ENCODE results near the gene ST6GALNAC1.

The ST6GALNAC1 gene

DNA sequence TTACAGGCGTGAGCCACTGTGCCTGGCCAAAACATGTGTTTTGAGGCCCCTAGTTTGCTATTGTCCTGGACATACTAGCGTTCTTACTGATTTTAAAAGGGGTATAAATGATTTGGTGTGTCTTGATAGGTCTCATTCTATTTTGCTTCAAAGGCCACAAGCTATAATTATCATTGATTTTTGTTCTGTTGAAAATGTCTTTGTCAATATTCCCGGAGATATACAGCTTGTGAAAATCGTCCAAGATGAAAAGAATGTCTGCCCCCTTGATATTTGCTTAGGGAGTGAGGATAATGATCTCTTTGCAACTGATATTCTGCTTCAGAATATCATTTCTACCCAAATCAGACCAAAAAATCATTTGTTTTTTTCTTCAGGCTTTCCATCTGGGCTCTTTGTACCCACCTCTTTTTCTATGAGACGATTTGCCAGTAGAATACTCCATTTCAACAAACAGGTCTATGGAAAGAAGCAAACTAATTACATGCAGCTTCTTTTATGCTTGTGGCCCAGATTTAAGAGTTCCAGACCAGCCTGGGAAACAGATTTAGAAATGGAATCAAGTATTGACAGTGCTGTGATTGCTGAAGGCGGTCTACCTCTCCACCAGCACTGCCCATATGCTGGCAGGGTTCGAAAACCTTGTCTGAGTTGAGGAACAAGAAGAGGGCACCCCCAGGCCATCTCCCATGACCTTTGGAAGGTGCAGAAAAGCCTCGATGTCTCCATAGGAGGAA lies 14.1 kb upstream of the ST6GALNAC1 start:
- no peak overlapping the region for H2BK12ac ChIP-seq (ENCODE audit: low read length)
- H2AK5ac ChIP-seq (ENCODE audit: low read depth, low read length) = no peak overlapping the region
- no peak overlapping the region for H3K4me2 ChIP-seq (ENCODE audit: insufficient read depth, low read length, poor library complexity, severe bottlenecking)
- no peak overlapping the region for H3K23ac ChIP-seq (ENCODE audit: low read depth, low read length, poor library complexity)
- H3K9ac ChIP-seq (ENCODE audit: low read depth, low read length, poor library complexity) = no peak overlapping the region
- DNase-seq (ENCODE audit: low spot score) = no peak
- no peak overlapping the region for H3K14ac ChIP-seq (ENCODE audit: low read length)
- H3K27me3 ChIP-seq (ENCODE audit: control insufficient read depth in 3 of 3, insufficient read depth in 3 of 3, low read depth in 1 of 3, low read length in 3 of 3) = peaks cover 0 to 13% (median 0%) of the 10 kb centered on the region in 3 experiments
- no peak overlapping the region for H3K4me3 ChIP-seq (ENCODE audit: low read length in 2 of 2)
- no peaks in the 10 kb centered on the region for H3K36me3 ChIP-seq (replicated peaks in 1 of 2; ENCODE audit: control insufficient read depth in 2 of 2, insufficient read depth in 2 of 2, low read length in 2 of 2)
- no peak overlapping the region for H2BK5ac ChIP-seq (ENCODE audit: low read length)
- no CpG with 5 or more reads among the region's 8 CpGs for WGBS, 2 donors (ENCODE audit: extremely low coverage in 2 of 2, insufficient read length in 2 of 2, insufficient replicate concordance in 1 of 2)
- no peak overlapping the region for H2BK15ac ChIP-seq (ENCODE audit: low read length)
- no peak overlapping the region for H4K91ac ChIP-seq (ENCODE audit: low read depth, low read length, poor library complexity)
- no peak overlapping the region for H2BK120ac ChIP-seq (ENCODE audit: low read depth, low read length)
- H3K79me1 ChIP-seq (ENCODE audit: low read depth, low read length) = no peaks in the 10 kb centered on the region
- H3K4ac ChIP-seq (ENCODE audit: low read length) = no peak overlapping the region
- H3K4me1 ChIP-seq (ENCODE audit: control insufficient read depth in 2 of 2, insufficient read depth in 1 of 2, low read depth in 1 of 2, low read length in 2 of 2) = peaks cover 0 to 6% of the 10 kb centered on the region in 2 donors
- no peaks in the 10 kb centered on the region for H3K9me3 ChIP-seq (replicated peaks in 1 of 2; ENCODE audit: control insufficient read depth in 2 of 2, insufficient read depth in 1 of 2, low read depth in 1 of 2, low read length in 2 of 2)
- no peak overlapping the region for H4K8ac ChIP-seq (ENCODE audit: low read depth, low read length)
- peak overlapping the region; percentile 41 for H2AFZ ChIP-seq (ENCODE audit: low read length)
- no peak overlapping the region for H3K18ac ChIP-seq (ENCODE audit: low read length)
- no peak overlapping the region for H3K27ac ChIP-seq (replicated peaks; ENCODE audit: low read length)

DNA sequence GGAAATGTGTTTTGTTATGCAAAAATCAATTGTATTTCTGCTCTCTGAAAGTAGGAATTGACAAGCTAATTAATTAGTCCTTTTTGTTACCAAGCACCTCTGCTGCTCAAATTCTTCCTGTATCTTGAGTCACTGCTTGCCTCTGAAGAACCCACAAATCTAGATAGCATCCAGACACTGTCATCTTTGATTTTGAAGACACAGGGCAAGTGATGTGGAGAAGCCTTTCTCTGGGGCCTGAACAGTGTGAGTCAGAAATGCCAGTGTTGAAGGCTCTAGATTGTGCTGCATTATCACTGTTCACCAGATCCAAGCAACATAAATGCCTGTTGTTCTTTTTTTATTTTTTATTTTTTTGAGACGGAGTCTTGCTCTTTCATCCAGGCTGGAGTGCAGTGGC lies 10.9 kb upstream of the ST6GALNAC1 start:
- Histone ChIP-seq H3K27me3 (ENCODE audit: control insufficient read depth in 3 of 3, insufficient read depth in 3 of 3, low read depth in 1 of 3, low read length in 3 of 3) (peaks cover 0 to 11% (median 0%) of the 10 kb centered on the region in 3 experiments), H4K91ac (ENCODE audit: low read depth, low read length, poor library complexity) (no peak overlapping the region), H2AK5ac (ENCODE audit: low read depth, low read length) (no peak overlapping the region), H3K23ac (ENCODE audit: low read depth, low read length, poor library complexity) (no peak overlapping the region), H3K4me1 (ENCODE audit: control insufficient read depth in 2 of 2, insufficient read depth in 1 of 2, low read depth in 1 of 2, low read length in 2 of 2) (peaks cover 0 to under 1% of the 10 kb centered on the region in 2 donors), H3K18ac (ENCODE audit: low read length) (no peak overlapping the region), H3K79me1 (ENCODE audit: low read depth, low read length) (no peaks in the 10 kb centered on the region), H3K14ac (ENCODE audit: low read length) (no peak overlapping the region), H2BK5ac (ENCODE audit: low read length) (no peak overlapping the region), H3K36me3 (replicated peaks in 1 of 2; ENCODE audit: control insufficient read depth in 2 of 2, insufficient read depth in 2 of 2, low read length in 2 of 2) (no peaks in the 10 kb centered on the region), H3K9me3 (replicated peaks in 1 of 2; ENCODE audit: control insufficient read depth in 2 of 2, insufficient read depth in 1 of 2, low read depth in 1 of 2, low read length in 2 of 2) (peaks cover 0 to 9% of the 10 kb centered on the region in 2 donors), H2AFZ (ENCODE audit: low read length) (no peak overlapping the region), H3K4ac (ENCODE audit: low read length) (no peak overlapping the region), H3K9ac (ENCODE audit: low read depth, low read length, poor library complexity) (no peak overlapping the region), H4K8ac (ENCODE audit: low read depth, low read length) (no peak overlapping the region), H2BK15ac (ENCODE audit: low read length) (no peak overlapping the region), H2BK12ac (ENCODE audit: low read length) (no peak overlapping the region), H3K4me3 (ENCODE audit: low read length in 2 of 2) (no peak overlapping the region), H3K4me2 (ENCODE audit: insufficient read depth, low read length, poor library complexity, severe bottlenecking) (no peak overlapping the region), H3K27ac (replicated peaks; ENCODE audit: low read length) (no peak overlapping the region), H2BK120ac (ENCODE audit: low read depth, low read length) (no peak overlapping the region)
- no peak for DNase-seq (ENCODE audit: low spot score)
- WGBS, 2 donors (ENCODE audit: extremely low coverage in 2 of 2, insufficient read length in 2 of 2, insufficient replicate concordance in 1 of 2) = no CpG with 5 or more reads among the region's 1 CpG

GRCh38 chr17:76650504-76650903 lies 6.9 kb upstream of the ST6GALNAC1 start:
- Histone ChIP-seq H3K4me2 (ENCODE audit: insufficient read depth, low read length, poor library complexity, severe bottlenecking) (no peak overlapping the region), H3K23ac (ENCODE audit: low read depth, low read length, poor library complexity) (no peak overlapping the region), H3K14ac (ENCODE audit: low read length) (no peak overlapping the region), H3K9me3 (replicated peaks in 1 of 2; ENCODE audit: control insufficient read depth in 2 of 2, insufficient read depth in 1 of 2, low read depth in 1 of 2, low read length in 2 of 2) (peaks cover 0 to 13% of the 10 kb centered on the region in 2 donors), H3K36me3 (replicated peaks in 1 of 2; ENCODE audit: control insufficient read depth in 2 of 2, insufficient read depth in 2 of 2, low read length in 2 of 2) (no peaks in the 10 kb centered on the region), H2BK5ac (ENCODE audit: low read length) (no peak overlapping the region), H3K79me1 (ENCODE audit: low read depth, low read length) (no peaks in the 10 kb centered on the region), H3K4ac (ENCODE audit: low read length) (no peak overlapping the region), H3K27ac (replicated peaks; ENCODE audit: low read length) (no peak overlapping the region), H3K4me3 (ENCODE audit: low read length in 2 of 2) (no peak overlapping the region), H2BK12ac (ENCODE audit: low read length) (no peak overlapping the region), H3K4me1 (ENCODE audit: control insufficient read depth in 2 of 2, insufficient read depth in 1 of 2, low read depth in 1 of 2, low read length in 2 of 2) (no peaks in the 10 kb centered on the region), H2BK120ac (ENCODE audit: low read depth, low read length) (no peak overlapping the region), H4K91ac (ENCODE audit: low read depth, low read length, poor library complexity) (no peak overlapping the region), H3K9ac (ENCODE audit: low read depth, low read length, poor library complexity) (no peak overlapping the region), H2BK15ac (ENCODE audit: low read length) (no peak overlapping the region), H4K8ac (ENCODE audit: low read depth, low read length) (no peak overlapping the region), H3K27me3 (ENCODE audit: control insufficient read depth in 3 of 3, insufficient read depth in 3 of 3, low read depth in 1 of 3, low read length in 3 of 3) (peaks cover 0 to 2% (median 0%) of the 10 kb centered on the region in 3 experiments), H2AK5ac (ENCODE audit: low read depth, low read length) (no peak overlapping the region), H3K18ac (ENCODE audit: low read length) (no peak overlapping the region), H2AFZ (ENCODE audit: low read length) (no peak overlapping the region)
- no peak for DNase-seq (ENCODE audit: low spot score)
- no CpG with 5 or more reads among the region's 5 CpGs for whole genome bisulfite sequencing, 2 donors (ENCODE audit: extremely low coverage in 2 of 2, insufficient read length in 2 of 2, insufficient replicate concordance in 1 of 2)

GRCh38 chr17:76646712-76647111 lies 3.2 kb upstream of the ST6GALNAC1 start:
- no CpG with 5 or more reads among the region's 1 CpG for WGBS, 2 donors (ENCODE audit: extremely low coverage in 2 of 2, insufficient read length in 2 of 2, insufficient replicate concordance in 1 of 2)
- no peak overlapping the region for H3K4ac ChIP-seq (ENCODE audit: low read length)
- H3K79me1 ChIP-seq (ENCODE audit: low read depth, low read length) = no peaks in the 10 kb centered on the region
- H3K9ac ChIP-seq (ENCODE audit: low read depth, low read length, poor library complexity) = no peak overlapping the region
- no peak overlapping the region for H3K27ac ChIP-seq (replicated peaks; ENCODE audit: low read length)
- H2BK5ac ChIP-seq (ENCODE audit: low read length) = no peak overlapping the region
- no peak overlapping the region for H2BK12ac ChIP-seq (ENCODE audit: low read length)
- DNase-seq (ENCODE audit: low spot score) = no peak
- peaks cover 0 to 2% of the 10 kb centered on the region in 2 donors for H3K4me1 ChIP-seq (ENCODE audit: control insufficient read depth in 2 of 2, insufficient read depth in 1 of 2, low read depth in 1 of 2, low read length in 2 of 2)
- H3K23ac ChIP-seq (ENCODE audit: low read depth, low read length, poor library complexity) = no peak overlapping the region
- no peak overlapping the region for H2AFZ ChIP-seq (ENCODE audit: low read length)
- no peak overlapping the region for H4K91ac ChIP-seq (ENCODE audit: low read depth, low read length, poor library complexity)
- H3K14ac ChIP-seq (ENCODE audit: low read length) = no peak overlapping the region
- H3K36me3 ChIP-seq (replicated peaks in 1 of 2; ENCODE audit: control insufficient read depth in 2 of 2, insufficient read depth in 2 of 2, low read length in 2 of 2) = no peaks in the 10 kb centered on the region
- no peak overlapping the region for H2AK5ac ChIP-seq (ENCODE audit: low read depth, low read length)
- peaks cover 0 to 9% of the 10 kb centered on the region in 2 donors for H3K9me3 ChIP-seq (replicated peaks in 1 of 2; ENCODE audit: control insufficient read depth in 2 of 2, insufficient read depth in 1 of 2, low read depth in 1 of 2, low read length in 2 of 2)
- no peak overlapping the region for H3K4me2 ChIP-seq (ENCODE audit: insufficient read depth, low read length, poor library complexity, severe bottlenecking)
- peaks cover 0 to 3% (median 3%) of the 10 kb centered on the region in 3 experiments for H3K27me3 ChIP-seq (ENCODE audit: control insufficient read depth in 3 of 3, insufficient read depth in 3 of 3, low read depth in 1 of 3, low read length in 3 of 3)
- no peak overlapping the region for H2BK120ac ChIP-seq (ENCODE audit: low read depth, low read length)
- no peak overlapping the region for H2BK15ac ChIP-seq (ENCODE audit: low read length)
- H3K18ac ChIP-seq (ENCODE audit: low read length) = no peak overlapping the region
- no peak overlapping the region for H4K8ac ChIP-seq (ENCODE audit: low read depth, low read length)
- H3K4me3 ChIP-seq (ENCODE audit: low read length in 2 of 2) = no peak overlapping the region

All from neuronal stem cell (in vitro differentiated cells).